SK-N-MC (cell line): ENCODE measurements around the gene FBXL19.

Experiments used
- EZH2 ChIP-seq: fragments of 200-600 bp; sonication (generic); IDR thresholded peaks from one replicate; pipeline ENCODE4 v1.6.1; 2017; ENCODE audit warnings: antibody characterized with exemption
- POLR2AphosphoS5 ChIP-seq: IDR thresholded peaks from 2 replicates; pipeline ENCODE4 v1.6.1; 2012; ENCODE audit warnings: mild to moderate bottlenecking, low read depth, low read length, borderline replicate concordance

- TF ChIP-seq EZH2 (no peak), POLR2AphosphoS5 (no peak)
Observed at GRCh38 chr16:30951193-30951592, 27.8 kb downstream of the FBXL19 start.
